Kidney (tissue), 14 donors: ENCODE measurements around the gene PCGF6. TPM values are rescaled to one million over a fixed set of nuclear protein-coding genes. Genes with fewer than 3 reads are reported as not detected.

Experiments used
- DNase-seq, 5 donors: peaks; one replicate each; pipeline ENCODE4 v3.0.0-alpha.2; 2013 to 2020
- FAIRE-seq: peaks from 2 replicates; lab custom pipeline; 2012; peaks lifted over from hg19 to GRCh38; lab: Jason Lieb, UNC
- H3K27ac ChIP-seq, 2 donors: one replicate each; pipeline ENCODE4 v1.7.0; 2013; ENCODE audit warnings: low read depth in 2 of 2, low read length in 2 of 2, inconsistent platforms in 1 of 2
- H3K27me3 ChIP-seq: one replicate; pipeline ENCODE4 v1.7.1; 2013; ENCODE audit warnings: low read length, inconsistent platforms; ENCODE audit not compliant: control insufficient read depth, insufficient read depth
- H3K36me3 ChIP-seq, 3 donors: one replicate each; pipeline versions ENCODE4 v1.7.0 to v1.7.1; 2013; ENCODE audit warnings: low read length in 3 of 3, control low read depth in 1 of 3, inconsistent platforms in 1 of 3; ENCODE audit not compliant: insufficient read depth in 3 of 3, control insufficient read depth in 2 of 3
- H3K4me1 ChIP-seq, 3 donors: one replicate each; pipeline versions ENCODE4 v1.7.0 to v1.7.1; 2013; ENCODE audit warnings: low read length in 3 of 3, inconsistent platforms in 1 of 3, low read depth in 1 of 3; ENCODE audit not compliant: control insufficient read depth in 2 of 3, insufficient read depth in 2 of 3
- H3K4me3 ChIP-seq, 3 donors: one replicate each; pipeline versions ENCODE4 v1.7.0 to v1.8.1; 2013; ENCODE audit warnings: low read length in 3 of 3, control low read depth in 1 of 3, inconsistent platforms in 1 of 3
- H3K9ac ChIP-seq, 3 donors: one replicate each; pipeline versions ENCODE4 v1.7.0 to v1.7.1; 2013; ENCODE audit warnings: low read length in 3 of 3, control low read depth in 1 of 3, inconsistent platforms in 1 of 3
- H3K9me3 ChIP-seq, 3 donors: one replicate each; pipeline versions ENCODE4 v1.7.0 to v1.7.1; 2013; ENCODE audit warnings: low read length in 3 of 3, control low read depth in 1 of 3, inconsistent platforms in 1 of 3; ENCODE audit not compliant: control insufficient read depth in 2 of 3, insufficient read depth in 1 of 3
- intact Hi-C: fragments of 100-400 bp; cut with DNase I; formaldehyde crosslinking; loops from one replicate; pipeline ENCODE4 v1.11.1; 2022
- polyA plus RNA-seq: library from polyadenylated mRNA; stranded (reverse); fragments of 350-450 nt; fragmentation: Illumina TruSeq; extraction: RNeasy Lipid Tissue Mini Kit (QIAGEN cat#74804); gene quantifications from one replicate; pipeline ENCODE4 v1.2.3, GENCODE V29; 2014; ENCODE audit warnings: low read depth, low replicate concordance; ENCODE audit not compliant: insufficient read depth
- total RNA-seq: library from RNA; stranded (reverse); fragmentation: NEBNext Ultra II Directional; extraction: Animal tissue kit (Norgen Biotek cat#: 25700); gene quantifications from one replicate; pipeline ENCODE4 v1.2.1, GENCODE V29; 2021
- TF ChIP-seq, protein P1 (sequence below): IDR thresholded peaks from 3 replicates; pipeline ENCODE4 v1.5.1; 2012; ENCODE audit warnings: mild to moderate bottlenecking, moderate library complexity, borderline replicate concordance; ENCODE audit not compliant: insufficient read depth; ENCODE audit errors: extremely low read depth
- donor health status: control.
- donor health status: control.
- donor health status: control.
- donor health status: control.
- donor health status: control.
- donor health status: DM: yes; HTN: yes; CAD: no.
- donor health status: Normal renal cell carcinoma (clear cell type).

The PCGF6 gene
- total and polyA plus RNA-seq, 2 donors from 2014 or later: 3.0 to 6.3 TPM

DNA sequence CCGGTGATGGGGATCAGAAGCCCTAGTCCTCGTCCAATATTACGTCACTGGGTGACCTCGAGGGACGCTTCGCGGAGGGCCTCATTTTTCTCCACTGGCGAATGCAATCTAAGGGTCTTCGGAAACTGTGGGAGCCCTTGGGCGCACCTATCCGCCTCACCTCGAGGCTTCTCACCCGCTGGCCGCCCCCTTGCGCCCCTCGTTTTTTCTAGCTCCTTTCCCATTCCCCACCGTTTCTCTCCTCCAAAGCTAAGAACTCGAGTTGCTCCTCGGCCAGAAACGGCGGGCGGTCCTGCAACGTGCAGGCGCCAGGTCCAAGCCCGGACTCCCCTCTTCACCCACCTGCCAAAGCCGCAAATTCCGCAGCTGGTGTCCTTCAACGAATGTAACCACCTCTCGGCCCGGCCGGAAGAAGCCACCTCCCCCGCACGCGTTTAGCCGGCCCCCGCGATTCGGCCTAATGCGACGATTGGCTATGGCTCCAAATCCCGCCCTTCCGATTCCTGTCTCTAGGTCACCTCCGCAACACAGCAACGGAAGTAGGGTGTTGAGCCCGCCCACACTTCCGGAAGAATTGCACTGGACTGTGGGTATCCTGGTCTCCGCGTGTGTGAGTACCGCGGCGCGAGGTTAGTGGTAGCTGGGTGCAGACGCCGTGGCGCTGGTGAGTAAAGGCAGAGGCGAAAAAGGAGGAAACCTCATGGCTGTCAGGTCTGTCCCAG, 45.3 kb upstream of the PCGF6 start, which contains the start of the genes ATP5MK and PDCD11:
Gene ATP5MK, minus strand, starts transcription at position 409 of the 722 bp plus-strand sequence. CDS start 4,018 bp downstream, outside the sequence.
Gene PDCD11, plus strand, starts transcription at position 560 of the 722 bp plus-strand sequence. CDS start 1,801 bp downstream, outside the sequence.
- TF ChIP-seq, protein P1, sequence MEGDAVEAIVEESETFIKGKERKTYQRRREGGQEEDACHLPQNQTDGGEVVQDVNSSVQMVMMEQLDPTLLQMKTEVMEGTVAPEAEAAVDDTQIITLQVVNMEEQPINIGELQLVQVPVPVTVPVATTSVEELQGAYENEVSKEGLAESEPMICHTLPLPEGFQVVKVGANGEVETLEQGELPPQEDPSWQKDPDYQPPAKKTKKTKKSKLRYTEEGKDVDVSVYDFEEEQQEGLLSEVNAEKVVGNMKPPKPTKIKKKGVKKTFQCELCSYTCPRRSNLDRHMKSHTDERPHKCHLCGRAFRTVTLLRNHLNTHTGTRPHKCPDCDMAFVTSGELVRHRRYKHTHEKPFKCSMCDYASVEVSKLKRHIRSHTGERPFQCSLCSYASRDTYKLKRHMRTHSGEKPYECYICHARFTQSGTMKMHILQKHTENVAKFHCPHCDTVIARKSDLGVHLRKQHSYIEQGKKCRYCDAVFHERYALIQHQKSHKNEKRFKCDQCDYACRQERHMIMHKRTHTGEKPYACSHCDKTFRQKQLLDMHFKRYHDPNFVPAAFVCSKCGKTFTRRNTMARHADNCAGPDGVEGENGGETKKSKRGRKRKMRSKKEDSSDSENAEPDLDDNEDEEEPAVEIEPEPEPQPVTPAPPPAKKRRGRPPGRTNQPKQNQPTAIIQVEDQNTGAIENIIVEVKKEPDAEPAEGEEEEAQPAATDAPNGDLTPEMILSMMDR: no peak
- peak; percentile 97 for FAIRE-seq

DNA sequence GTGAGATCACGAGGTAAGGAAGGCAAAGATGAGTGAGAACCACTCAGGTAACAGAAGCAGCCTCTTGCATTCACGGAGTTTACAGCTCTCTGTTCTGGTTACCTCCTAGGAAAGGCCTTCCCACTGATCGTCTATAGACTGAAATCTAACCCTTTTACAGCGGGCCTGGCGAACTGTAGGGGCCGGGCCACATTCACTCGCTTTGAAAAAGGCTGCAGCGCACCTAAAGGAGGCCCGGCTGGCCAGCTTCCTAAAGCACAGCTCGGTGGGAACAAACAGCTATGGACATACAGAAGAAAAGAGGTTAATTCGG, 44.8 kb upstream of the PCGF6 start:
- H3K4me1 ChIP-seq: peaks cover 0 to 7% (median 0%) of the 10 kb centered on the region in 3 donors
- peak in 3 of 5 donors; percentile 11 to 51 (median 51) for DNase-seq
- FAIRE-seq: no peak

More for the DNA sequence above, 45.3 kb upstream of the PCGF6 start, which contains the start of the genes ATP5MK and PDCD11:
- Histone ChIP-seq H3K9ac (peak within 1 kb of the TSS; percentile 94 to 98 (median 96)), H3K9me3 (no peaks in the 10 kb centered on the region), H3K4me1 (peaks cover 0 to 7% (median 0%) of the 10 kb centered on the region in 3 donors), H3K36me3 (peaks cover 5 to 26% (median 7%) of the 10 kb centered on the region in 3 donors), H3K27ac (peak within 1 kb of the TSS; percentile 76 to 79), H3K4me3 (peak within 1 kb of the TSS; percentile 99), H3K27me3 (no peaks in the 10 kb centered on the region)
- peak; percentile 98 to 100 (median 99) for DNase-seq
- intact Hi-C loops: no loop called here

DNA sequence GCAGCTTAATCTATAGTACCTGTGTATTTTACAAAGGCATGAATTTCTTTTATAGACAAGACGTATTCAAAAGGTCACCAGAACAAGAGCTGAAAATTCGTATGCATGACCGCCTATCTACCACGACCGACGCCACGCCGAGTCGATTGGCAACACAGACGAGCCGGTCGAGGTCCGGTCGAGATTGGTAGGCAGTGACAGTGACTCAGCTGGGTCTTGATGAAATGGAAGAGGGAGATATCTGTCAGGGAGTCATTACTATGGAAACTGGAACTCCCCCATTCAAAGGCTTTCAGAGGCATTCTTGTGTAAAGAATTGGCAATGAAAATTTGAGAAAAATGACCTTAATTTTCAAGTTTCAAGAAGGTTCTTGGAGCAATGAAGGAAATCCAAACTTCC, 43.2 kb upstream of the PCGF6 start:
- Histone ChIP-seq H3K4me3 (no peak overlapping the region), H3K9ac (no peak overlapping the region), H3K36me3 (peaks cover under 1 to 28% (median under 1%) of the 10 kb centered on the region in 3 donors), H3K27ac (no peak overlapping the region), H3K4me1 (peaks cover 0 to 7% (median 0%) of the 10 kb centered on the region in 3 donors), H3K27me3 (no peaks in the 10 kb centered on the region), H3K9me3 (no peaks in the 10 kb centered on the region)
- DNase-seq (no peak), FAIRE-seq (no peak)
- TF ChIP-seq, protein P1: no peak
- intact Hi-C loops: no loop called here

More for the DNA sequence above, 44.8 kb upstream of the PCGF6 start:
- Histone ChIP-seq H3K4me3 (peak overlapping the region; percentile 93 to 99 (median 96)), H3K27ac (peak overlapping the region; percentile 76 to 79), H3K9me3 (no peaks in the 10 kb centered on the region), H3K9ac (peak overlapping the region; percentile 94 to 98 (median 96)), H3K27me3 (no peaks in the 10 kb centered on the region), H3K36me3 (peaks cover 5 to 28% (median 5%) of the 10 kb centered on the region in 3 donors)
- intact Hi-C loops: no loop called here
- TF ChIP-seq, protein P1: no peak
